ENCODE measurements around the gene FRMPD1.

Gene FRMPD1

GRCh38 chr9:37784616-37785483 is 134.1 kb downstream of the FRMPD1 start, which contains the start of gene EXOSC3:
EXOSC3 (minus strand) TSS chr9:37785064; CDS start chr9:37785044, 20 bp downstream.
- peak; percentile 77 for DNase-seq

GRCh38 chr9:37787059-37787458 is 136.3 kb downstream of the FRMPD1 start:
- DNase-seq: no peak

- no peak for DNase-seq
Observed at GRCh38 chr9:37788332-37788731, 137.6 kb downstream of the FRMPD1 start.

- DNase-seq: no peak
Observed at GRCh38 chr9:37790096-37790495, 139.3 kb downstream of the FRMPD1 start.

GRCh38 chr9:37792122-37792521 is 141.4 kb downstream of the FRMPD1 start:
- no peak for DNase-seq

GRCh38 chr9:37796232-37796631 is 145.5 kb downstream of the FRMPD1 start:
- DNase-seq: no peak

Measured in activated CD4-positive, alpha-beta T cell treated with anti-CD3 and anti-CD28 coated beads, Interleukin-2, amount 50 U/mL, for 1 hour (primary cell).